Right atrium auricular region (tissue), 2 donors: Measurements from ENCODE around the gene RBM15B. TPM values are rescaled to one million over a fixed set of nuclear protein-coding genes. Genes with fewer than 3 reads are reported as not detected.
A peak's percentile ranks its signal among the peaks of the same experiment; 100 is the strongest.

Experiments used
- DNase-seq: peaks from one replicate; pipeline ENCODE4 v3.0.0-alpha.2; 2019; ENCODE audit warnings: low spot score
- H3K27ac ChIP-seq, 2 donors: fragments of 200-600 bp; sonication (generic); 1 replicate in 1 of 2; 2 replicates in 1 of 2; pipeline ENCODE4 v1.5.1; 2016 to 2019
- H3K27me3 ChIP-seq, 2 donors: fragments of 200-600 bp; sonication (generic); one replicate each; pipeline versions ENCODE4 v1.5.1 to v1.6.0; 2017 to 2019
- H3K36me3 ChIP-seq: fragments of 200-600 bp; sonication (generic); one replicate; pipeline ENCODE4 v1.5.1; 2016
- H3K4me1 ChIP-seq, 2 donors: fragments of 200-600 bp; sonication (generic); one replicate each; pipeline versions ENCODE4 v1.5.1 to v1.6.0; 2017 to 2019
- H3K4me3 ChIP-seq, 2 donors: fragments of 200-600 bp; sonication (generic); 1 replicate in 1 of 2; 2 replicates in 1 of 2; pipeline ENCODE4 v1.5.1; 2017 to 2019; ENCODE audit warnings: mild to moderate bottlenecking in 1 of 2, moderate library complexity in 1 of 2
- H3K9me3 ChIP-seq, 2 donors: fragments of 200-600 bp; sonication (generic); one replicate each; pipeline ENCODE4 v1.5.1; 2019
- CTCF ChIP-seq, 2 donors: fragments of 200-600 bp; sonication (generic); IDR thresholded peaks; one replicate each; pipeline ENCODE4 v1.5.1; 2019; ENCODE audit warnings: antibody characterized with exemption in 2 of 2
- total RNA-seq, 2 donors: library from RNA; depleted of rRNA; stranded (reverse); fragments of >200 nt; gene quantifications; one replicate each; pipeline ENCODE4 v1.1.0, GENCODE V29; 2016

Gene RBM15B
- total RNA-seq, 2 donors from 2014 or later: 12.9 to 21.4 TPM

- TF ChIP-seq CTCF (IDR thresholded peaks at IDR 0.05): peak; percentile 53 to 71
- no peak for DNase-seq
- Histone ChIP-seq H3K27ac (no peak overlapping the region), H3K9me3 (no peaks in the 10 kb centered on the region), H3K4me1 (no peaks in the 10 kb centered on the region), H3K36me3 (peaks cover 41% of the 10 kb centered on the region), H3K27me3 (no peaks in the 10 kb centered on the region), H3K4me3 (no peak overlapping the region)
These were observed 43.8 kb downstream of the RBM15B start for GRCh38 chr3:51434746-51435327.

GRCh38 chr3:51436998-51437639 is 46.0 kb downstream of the RBM15B start:
- no peaks in the 10 kb centered on the region for H3K9me3 ChIP-seq
- no peak overlapping the region for H3K27ac ChIP-seq
- H3K36me3 ChIP-seq: peaks cover 45% of the 10 kb centered on the region
- no peaks in the 10 kb centered on the region for H3K27me3 ChIP-seq
- TF ChIP-seq CTCF (IDR thresholded peaks at IDR 0.05): no peak
- H3K4me3 ChIP-seq: no peak overlapping the region
- no peaks in the 10 kb centered on the region for H3K4me1 ChIP-seq
- DNase-seq: no peak

GRCh38 chr3:51441282-51442030 is 50.4 kb downstream of the RBM15B start:
- no peak for TF ChIP-seq CTCF (IDR thresholded peaks at IDR 0.05)
- peaks cover 36% of the 10 kb centered on the region for H3K36me3 ChIP-seq
- no peaks in the 10 kb centered on the region for H3K27me3 ChIP-seq
- no peak for DNase-seq
- no peaks in the 10 kb centered on the region for H3K4me1 ChIP-seq
- no peak overlapping the region for H3K27ac ChIP-seq
- no peak overlapping the region for H3K4me3 ChIP-seq
- no peaks in the 10 kb centered on the region for H3K9me3 ChIP-seq

- Histone ChIP-seq H3K4me3 (no peak overlapping the region), H3K36me3 (peaks cover 13% of the 10 kb centered on the region), H3K9me3 (peaks cover 0 to 9% of the 10 kb centered on the region in 2 donors), H3K27ac (no peak overlapping the region), H3K4me1 (no peaks in the 10 kb centered on the region), H3K27me3 (no peaks in the 10 kb centered on the region)
- no peak for TF ChIP-seq CTCF (IDR thresholded peaks at IDR 0.05)
- no peak for DNase-seq
These were observed 54.6 kb downstream of the RBM15B start for GRCh38 chr3:51445544-51446280.

Other genes starting within 250 kb of the RBM15B start
- 10 to 100 TPM; 41.7 to 46.9 TPM for gene MANF, start 6.0 kb upstream of the RBM15B start, total RNA-seq
- gene DCAF1, start 108.7 kb downstream of the RBM15B start, total RNA-seq: 10 to 100 TPM; 10.8 to 15.6 TPM
- 10 to 100 TPM in 1 of 2 donors, 1 to 10 TPM in 1; 7.8 to 10.8 TPM for gene RAD54L2, start 147.4 kb downstream of the RBM15B start, total RNA-seq